GM23338 (cell line): Measurements from ENCODE around the gene CALCR. TPM values are rescaled to one million over a fixed set of nuclear protein-coding genes. Genes with fewer than 3 reads are reported as not detected.
A peak's percentile ranks its signal among the peaks of the same experiment; 100 is the strongest.

Experiments used
- ATAC-seq: fragments of 200-7000 bp; cut with Tn5 transposase; 3 replicates; pipeline ENCODE4 v1.9.1; 2020
- DNase-seq: peaks from one replicate; pipeline ENCODE4 v3.0.0-alpha.2; 2015; ENCODE audit warnings: low spot score
- H2AFZ ChIP-seq: fragments of 200-600 bp; sonication (generic); 2 replicates; pipeline ENCODE4 v1.8.0; 2016; ENCODE audit warnings: antibody characterized with exemption, mild to moderate bottlenecking, moderate library complexity
- H3F3A ChIP-seq: fragments of 200-600 bp; sonication (generic); replicated peaks from 2 replicates; pipeline ENCODE4 v1.8.0; 2017; ENCODE audit warnings: antibody characterized with exemption, mixed run types, low read depth
- H3K27ac ChIP-seq: fragments of 200-600 bp; sonication (generic); 2 replicates; pipeline ENCODE4 v1.6.1; 2016; ENCODE audit warnings: low read depth
- H3K27me3 ChIP-seq: fragments of 200-600 bp; sonication (generic); 2 replicates; pipeline ENCODE4 v1.8.0; 2016; ENCODE audit warnings: mild to moderate bottlenecking, mixed run types, moderate library complexity; ENCODE audit not compliant: insufficient read depth
- H3K36me3 ChIP-seq: fragments of 200-600 bp; sonication (generic); 2 replicates; pipeline ENCODE4 v1.8.0; 2016; ENCODE audit warnings: mild to moderate bottlenecking; ENCODE audit not compliant: insufficient read depth
- H3K4me1 ChIP-seq: fragments of 200-600 bp; sonication (generic); 2 replicates; pipeline ENCODE4 v1.8.0; 2016; ENCODE audit warnings: mild to moderate bottlenecking, moderate library complexity; ENCODE audit not compliant: insufficient read depth
- H3K4me2 ChIP-seq: fragments of 200-600 bp; sonication (generic); 2 replicates; pipeline ENCODE4 v1.7.1; 2017; ENCODE audit warnings: mixed run types
- H3K4me3 ChIP-seq: fragments of 200-600 bp; sonication (generic); 2 replicates; pipeline ENCODE4 v1.6.1; 2016; ENCODE audit warnings: mixed run types
- H3K79me2 ChIP-seq: fragments of 200-600 bp; sonication (generic); replicated peaks from 2 replicates; pipeline ENCODE4 v1.8.0; 2017; ENCODE audit warnings: mild to moderate bottlenecking; ENCODE audit not compliant: insufficient read depth
- H3K9me2 ChIP-seq: fragments of 200-600 bp; sonication (generic); 2 replicates; pipeline ENCODE4 v1.8.0; 2017; ENCODE audit not compliant: insufficient read depth
- H4K20me1 ChIP-seq: fragments of 200-600 bp; sonication (generic); replicated peaks from 2 replicates; pipeline ENCODE4 v1.8.0; 2017; ENCODE audit warnings: mild to moderate bottlenecking; ENCODE audit not compliant: insufficient read depth
- H3K27ac Mint-ChIP-seq: 2 replicates; pipeline ENCODE4 v1.8.0; 2020; ENCODE audit warnings: inconsistent platforms, mild to moderate bottlenecking, moderate library complexity, mixed read lengths
- H3K27me3 Mint-ChIP-seq: 3 replicates; pipeline ENCODE4 v1.8.0; 2022; ENCODE audit warnings: low read depth, mild to moderate bottlenecking, moderate library complexity, mixed read lengths, inconsistent platforms; ENCODE audit not compliant: insufficient read depth, poor library complexity
- H3K36me3 Mint-ChIP-seq: 3 replicates; pipeline ENCODE4 v1.8.0; 2021; ENCODE audit warnings: low read depth, mild to moderate bottlenecking, inconsistent platforms, moderate library complexity, mixed read lengths
- H3K4me1 Mint-ChIP-seq: 3 replicates; pipeline ENCODE4 v1.8.0; 2020; ENCODE audit warnings: mild to moderate bottlenecking, inconsistent platforms, mixed read lengths
- H3K4me3 Mint-ChIP-seq: 3 replicates; pipeline ENCODE4 v1.8.0; 2021; ENCODE audit warnings: moderate library complexity, mild to moderate bottlenecking, inconsistent platforms, mixed read lengths
- H3K9me3 Mint-ChIP-seq: 3 replicates; pipeline ENCODE4 v1.8.0; 2020; ENCODE audit warnings: moderate library complexity, mild to moderate bottlenecking, inconsistent platforms, mixed read lengths
- EZH2phosphoT487 ChIP-seq: fragments of 200-600 bp; sonication (generic); IDR thresholded peaks from one replicate; pipeline ENCODE4 v1.8.1; 2018; ENCODE audit warnings: antibody characterized with exemption; ENCODE audit not compliant: unreplicated experiment
- JUNB ChIP-seq: IDR thresholded peaks from one replicate; pipeline ENCODE4 v1.6.1; 2016; ENCODE audit warnings: antibody characterized with exemption; ENCODE audit not compliant: unreplicated experiment
- NANOG ChIP-seq: IDR thresholded peaks from 2 replicates; pipeline ENCODE4 v1.6.1; 2016; ENCODE audit warnings: antibody characterized with exemption, borderline replicate concordance
- POLR2AphosphoS5 ChIP-seq: IDR thresholded peaks from 2 replicates; pipeline ENCODE4 v1.6.1; 2016; ENCODE audit warnings: antibody characterized with exemption, low read depth
- ZNF114 ChIP-seq: fragments of 250-450 bp; sonication (Bioruptor Pico); IDR thresholded peaks from 2 replicates; pipeline ENCODE4 v1.5.0; 2020; ENCODE audit warnings: mild to moderate bottlenecking, moderate library complexity
- ZNF462 ChIP-seq: fragments of 250-450 bp; sonication (Bioruptor Pico); IDR thresholded peaks from 2 replicates; pipeline ENCODE4 v1.5.0; 2020; ENCODE audit warnings: mild to moderate bottlenecking, moderate library complexity
- polyA plus RNA-seq: library from polyadenylated mRNA; unstranded; fragments of >200 nt; fragmentation: Nextera tagmentation; extraction: Ambion mirVana; gene quantifications from 2 replicates; pipeline ENCODE4 v1.2.1, GENCODE V29; 2016
- total RNA-seq: library from RNA; depleted of rRNA; stranded (reverse); fragments of >200 nt; shearing (Covaris generic); gene quantifications from 2 replicates; pipeline ENCODE4 v1.2.3, GENCODE V29; 2014
- TF ChIP-seq, protein P1 (sequence below), 2 experiments: fragments of 200-600 bp in 1 of 2; sonication (generic) in 1 of 2; conservative IDR thresholded peaks; 2 replicates each; pipeline versions ENCODE4 v1.5.1 to v1.6.1; 2016 to 2017; ENCODE audit warnings: antibody characterized with exemption in 2 of 2, low read depth in 2 of 2, mild to moderate bottlenecking in 2 of 2, moderate library complexity in 1 of 2

CALCR gene
- total and polyA plus RNA-seq, 2 experiments from 2014 or later = 0.32 to 1.6 TPM

GRCh38 chr7:93574269-93574645 lies 267 bp downstream of the CALCR start:
- H3K27me3 Mint-ChIP-seq = peaks cover 42% of the 10 kb centered on the region
- Histone ChIP-seq H3K4me3 (peak overlapping the region; percentile 83), H3K36me3 (no peaks in the 10 kb centered on the region), H3K27me3 (peaks cover 77% of the 10 kb centered on the region), H3K27ac (no peak overlapping the region), H3K4me1 (peaks cover 5% of the 10 kb centered on the region), H4K20me1 (no peaks in the 10 kb centered on the region; the same call in 1 of the 2 replicates), H3F3A (no peaks in the 10 kb centered on the region; the same call in 1 of the 2 replicates), H3K9me2 (no peaks in the 10 kb centered on the region), H3K79me2 (no peaks in the 10 kb centered on the region), H2AFZ (peak overlapping the region; percentile 98), H3K4me2 (peak overlapping the region; percentile 93)
- TF ChIP-seq, protein P1, sequence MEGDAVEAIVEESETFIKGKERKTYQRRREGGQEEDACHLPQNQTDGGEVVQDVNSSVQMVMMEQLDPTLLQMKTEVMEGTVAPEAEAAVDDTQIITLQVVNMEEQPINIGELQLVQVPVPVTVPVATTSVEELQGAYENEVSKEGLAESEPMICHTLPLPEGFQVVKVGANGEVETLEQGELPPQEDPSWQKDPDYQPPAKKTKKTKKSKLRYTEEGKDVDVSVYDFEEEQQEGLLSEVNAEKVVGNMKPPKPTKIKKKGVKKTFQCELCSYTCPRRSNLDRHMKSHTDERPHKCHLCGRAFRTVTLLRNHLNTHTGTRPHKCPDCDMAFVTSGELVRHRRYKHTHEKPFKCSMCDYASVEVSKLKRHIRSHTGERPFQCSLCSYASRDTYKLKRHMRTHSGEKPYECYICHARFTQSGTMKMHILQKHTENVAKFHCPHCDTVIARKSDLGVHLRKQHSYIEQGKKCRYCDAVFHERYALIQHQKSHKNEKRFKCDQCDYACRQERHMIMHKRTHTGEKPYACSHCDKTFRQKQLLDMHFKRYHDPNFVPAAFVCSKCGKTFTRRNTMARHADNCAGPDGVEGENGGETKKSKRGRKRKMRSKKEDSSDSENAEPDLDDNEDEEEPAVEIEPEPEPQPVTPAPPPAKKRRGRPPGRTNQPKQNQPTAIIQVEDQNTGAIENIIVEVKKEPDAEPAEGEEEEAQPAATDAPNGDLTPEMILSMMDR (conservative IDR thresholded peaks at IDR 0.05; ENCODE audit: low read depth in 2 of 2) = no peak
- TF ChIP-seq JUNB (no peak), ZNF462 (CRISPR knock-in tag) (no peak)
- ATAC-seq = peak; percentile 66
- H3K4me3 Mint-ChIP-seq = peak overlapping the region; percentile 82
- no peaks in the 10 kb centered on the region for H3K9me3 Mint-ChIP-seq
- peak; percentile 57 for DNase-seq
- peaks cover 19% of the 10 kb centered on the region for H3K4me1 Mint-ChIP-seq
- no peaks in the 10 kb centered on the region; the same call in 2 of the 3 replicates for H3K36me3 Mint-ChIP-seq
- no peak overlapping the region for H3K27ac Mint-ChIP-seq

GRCh38 chr7:93569189-93569588 lies 5.3 kb downstream of the CALCR start:
- no peaks in the 10 kb centered on the region for H3K36me3 ChIP-seq
- H3K9me3 Mint-ChIP-seq = no peaks in the 10 kb centered on the region
- H2AFZ ChIP-seq = peak overlapping the region; percentile 54; the same call in 1 of the 2 replicates
- H3K27ac Mint-ChIP-seq = 0 out of 2 replicates have a peak overlapping the region, but pooled peaks have one; percentile 8
- DNase-seq (peak; percentile 14), ATAC-seq (peak; percentile 44)
- no peaks in the 10 kb centered on the region for H3K9me2 ChIP-seq
- H4K20me1 ChIP-seq = no peaks in the 10 kb centered on the region
- H3K27me3 Mint-ChIP-seq = peaks cover 18% of the 10 kb centered on the region
- peaks cover 14% of the 10 kb centered on the region; the same call in 2 of the 3 replicates for H3K4me1 Mint-ChIP-seq
- H3K4me3 Mint-ChIP-seq = no peak overlapping the region
- H3K36me3 Mint-ChIP-seq = no peaks in the 10 kb centered on the region
- H3K27me3 ChIP-seq = peaks cover 37% of the 10 kb centered on the region
- H3K4me3 ChIP-seq = no peak overlapping the region
- no peaks in the 10 kb centered on the region for H3K79me2 ChIP-seq
- H3K4me2 ChIP-seq = no peak overlapping the region
- H3K27ac ChIP-seq = no peak overlapping the region
- H3K4me1 ChIP-seq = peaks cover 9% of the 10 kb centered on the region
- H3F3A ChIP-seq = no peaks in the 10 kb centered on the region; the same call in 1 of the 2 replicates
- TF ChIP-seq ZNF114 (CRISPR knock-in tag) (no peak), EZH2phosphoT487 (no peak), NANOG (no peak), POLR2AphosphoS5 (no peak)
- TF ChIP-seq, protein P1 (conservative IDR thresholded peaks at IDR 0.05; ENCODE audit: low read depth in 2 of 2) = no peak
